Hindlimb muscle (tissue), 1 donor: ENCODE results near the gene CWC27. TPM values are rescaled to one million over a fixed set of nuclear protein-coding genes. Genes with fewer than 3 reads are reported as not detected.
"Not testable (repeated sequence)": the region's sequence is repeated elsewhere in the genome, so short reads cannot be mapped to it uniquely, and the experiment has no call there.

Experiments used
- DNase-seq: peaks from one replicate; pipeline ENCODE4 v3.0.0-alpha.2; 2013
- polyA plus RNA-seq: library from polyadenylated mRNA; unstranded; fragments of 120-200 nt; gene quantifications from one replicate; pipeline ENCODE4 v1.2.1, GENCODE V29; 2013; ENCODE audit not compliant: insufficient read length

The CWC27 gene
- polyA plus RNA-seq, 1 donor = 21.9 TPM

- DNase-seq = no peak
Observed at GRCh38 chr5:64838803-64839202, 70.1 kb downstream of the CWC27 start.

GRCh38 chr5:64839936-64840335 is 71.2 kb downstream of the CWC27 start:
- DNase-seq = no peak

- no peak for DNase-seq
Observed at GRCh38 chr5:64840958-64841357, 72.2 kb downstream of the CWC27 start.

- no peak for DNase-seq
Observed at GRCh38 chr5:64853777-64854176, 85.0 kb downstream of the CWC27 start.

GRCh38 chr5:64854855-64855254 is 86.1 kb downstream of the CWC27 start:
- no peak for DNase-seq

GRCh38 chr5:64859881-64860280 is 91.2 kb downstream of the CWC27 start:
- no peak for DNase-seq

GRCh38 chr5:64861281-64861680 is 92.6 kb downstream of the CWC27 start:
- DNase-seq = no peak

DNA sequence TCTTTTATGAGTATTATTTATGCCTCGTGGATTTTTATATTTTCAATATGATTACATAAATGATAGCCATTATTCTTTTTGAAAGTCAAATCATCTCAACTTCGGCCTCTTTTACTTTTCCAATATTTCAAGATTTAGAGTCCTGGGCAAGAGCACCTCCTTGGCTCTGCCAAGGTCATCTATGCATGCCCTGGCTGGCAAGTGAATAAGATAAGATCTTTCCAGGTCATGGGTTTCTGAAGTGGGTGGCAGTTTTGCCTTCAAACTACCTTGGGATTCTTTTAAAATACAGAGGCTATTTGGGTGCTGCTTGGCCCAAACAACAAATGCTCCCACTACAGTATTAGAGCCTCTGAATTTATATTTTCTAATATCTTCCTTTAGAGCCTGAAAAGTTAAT is 95.4 kb downstream of the CWC27 start:
- no peak for DNase-seq

DNA sequence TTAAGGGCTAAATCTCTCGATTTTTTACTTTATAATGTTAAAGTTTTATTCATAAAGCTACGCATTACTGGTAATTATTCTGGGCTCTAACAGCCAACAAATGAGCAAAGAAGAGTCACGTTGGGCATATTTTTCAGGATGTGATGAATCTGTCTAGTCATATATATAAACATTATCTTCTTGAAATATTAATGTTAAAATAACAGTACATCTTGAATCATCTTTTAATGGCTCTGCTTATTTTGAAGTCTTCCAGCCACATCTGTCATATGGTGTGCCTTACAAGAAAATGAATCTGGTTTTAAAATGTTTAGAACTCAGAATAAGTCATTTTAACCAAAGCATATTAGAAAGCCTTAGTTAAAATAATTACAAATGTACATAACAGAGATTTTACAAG is 96.9 kb downstream of the CWC27 start:
- DNase-seq = no peak

DNA sequence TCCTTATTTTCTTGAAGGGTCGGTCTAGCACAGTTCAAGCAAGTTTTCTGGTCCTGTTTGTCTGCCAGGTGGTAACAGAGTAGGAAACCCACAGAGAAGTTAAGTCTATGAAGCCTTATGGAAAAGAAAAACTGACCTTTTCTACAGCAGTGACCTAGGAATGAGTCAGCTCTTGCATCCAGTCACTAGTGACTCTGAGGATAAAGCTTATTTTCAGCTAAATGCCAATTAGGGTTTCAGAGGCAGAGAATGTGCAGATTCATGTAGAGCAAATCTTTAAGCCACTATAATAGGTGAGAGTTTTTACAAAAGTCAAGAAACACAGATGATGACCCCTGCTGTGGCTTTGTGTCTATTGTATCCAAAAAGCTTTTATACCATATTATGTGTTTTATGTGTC is 100.7 kb downstream of the CWC27 start:
- no peak for DNase-seq

DNA sequence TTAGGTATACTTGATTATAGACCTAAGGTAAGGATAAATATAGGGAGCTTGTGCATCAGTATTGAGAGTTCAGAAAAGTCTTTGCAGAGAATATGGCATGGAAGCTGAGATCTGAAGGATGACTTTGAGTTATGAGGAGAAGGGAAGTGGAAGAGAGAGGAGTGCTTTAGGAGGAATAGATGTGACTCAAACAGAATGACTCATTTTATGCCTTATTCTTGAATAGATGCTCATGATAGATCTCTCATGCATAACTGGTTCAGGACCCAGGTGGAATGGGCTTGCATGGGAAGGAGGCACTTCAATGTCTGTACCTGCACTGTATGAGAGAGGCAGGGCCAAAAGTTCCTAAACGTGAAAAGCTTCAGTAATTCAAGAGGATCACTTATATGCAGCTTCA is 103.3 kb downstream of the CWC27 start:
- DNase-seq = no peak

GRCh38 chr5:64873441-64873840 is 104.7 kb downstream of the CWC27 start:
- DNase-seq = no peak

DNA sequence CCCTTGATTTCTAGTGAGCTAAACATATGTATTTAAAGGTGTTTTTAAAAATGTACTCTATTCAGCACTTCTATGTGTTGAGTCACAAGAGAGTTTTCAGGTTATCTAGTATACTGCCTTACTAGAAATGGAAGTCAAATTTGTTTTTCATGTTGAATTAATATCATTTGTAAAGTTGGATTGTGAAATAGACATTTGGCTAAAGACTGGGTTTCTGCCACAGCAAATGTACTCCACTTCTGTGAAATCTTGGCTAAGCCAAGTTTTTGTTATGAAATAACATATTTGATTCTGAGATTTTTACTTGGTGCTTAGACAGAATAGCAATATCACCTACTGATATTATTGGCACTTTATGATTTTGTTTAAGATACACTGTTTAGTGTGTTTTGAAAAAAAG is 106.0 kb downstream of the CWC27 start:
- no peak for DNase-seq

DNA sequence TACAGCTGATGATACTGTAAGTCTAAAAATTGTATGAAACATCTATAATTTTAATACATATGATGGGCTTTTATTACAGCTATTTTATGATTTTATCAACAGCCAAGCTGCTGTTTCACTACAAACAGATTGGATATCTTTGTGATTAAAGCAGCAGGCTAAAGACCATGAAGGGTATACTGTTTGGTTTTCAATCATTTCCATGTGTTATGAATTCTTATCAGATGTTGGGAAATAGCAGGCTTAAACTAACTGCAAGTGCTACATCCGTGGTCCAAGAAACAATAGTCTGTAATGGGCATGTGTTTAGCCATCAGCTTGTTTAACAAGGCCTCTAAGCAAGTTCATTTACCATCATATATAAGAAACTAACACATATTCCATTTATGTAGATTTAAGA is 107.5 kb downstream of the CWC27 start:
- no peak for DNase-seq

DNA sequence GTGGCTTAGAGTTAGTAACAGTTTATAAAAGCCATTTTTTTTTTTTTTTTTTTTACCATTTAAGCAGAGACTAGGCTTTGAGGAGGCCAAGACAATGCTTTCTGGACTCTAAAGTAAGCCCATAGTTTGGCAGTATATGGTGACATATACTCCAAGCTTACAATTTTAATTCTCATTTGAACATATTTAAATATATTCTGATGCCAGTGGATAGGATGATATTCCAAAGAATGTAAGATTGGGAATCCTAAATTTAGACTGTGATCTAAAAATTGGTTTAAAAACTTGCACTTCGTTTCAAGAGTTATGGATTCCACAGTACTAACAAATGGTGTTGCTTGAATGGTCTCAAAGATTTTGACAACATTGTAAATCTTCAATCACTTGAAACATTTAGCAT is 112.1 kb downstream of the CWC27 start:
- DNase-seq = no peak

GRCh38 chr5:64883912-64884311 is 115.2 kb downstream of the CWC27 start:
- DNase-seq = no peak

GRCh38 chr5:64884541-64884940 is 115.8 kb downstream of the CWC27 start:
- no peak for DNase-seq

DNA sequence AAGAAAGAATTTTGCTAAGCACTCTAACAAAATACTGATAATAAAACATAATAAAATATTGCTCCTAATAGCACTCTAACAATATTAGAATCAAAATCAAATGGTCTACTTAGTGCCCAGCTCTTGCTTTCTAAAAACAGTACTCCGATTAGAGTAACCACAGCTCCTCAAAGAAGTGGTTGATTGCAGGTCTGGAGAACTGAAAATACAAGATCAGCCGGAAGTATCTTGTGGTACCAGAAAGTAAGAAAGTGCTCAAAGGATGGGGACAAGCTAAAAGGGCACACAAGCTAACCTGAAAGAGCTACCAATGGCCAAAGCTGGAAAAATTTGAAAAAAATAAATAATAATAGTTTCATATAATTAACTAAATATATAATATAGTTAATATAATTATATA is 119.2 kb downstream of the CWC27 start:
- DNase-seq = no peak

GRCh38 chr5:64895748-64896147 is 127.0 kb downstream of the CWC27 start:
- no peak for DNase-seq

- DNase-seq = no peak
Observed at GRCh38 chr5:64899838-64900237, 131.1 kb downstream of the CWC27 start.

DNA sequence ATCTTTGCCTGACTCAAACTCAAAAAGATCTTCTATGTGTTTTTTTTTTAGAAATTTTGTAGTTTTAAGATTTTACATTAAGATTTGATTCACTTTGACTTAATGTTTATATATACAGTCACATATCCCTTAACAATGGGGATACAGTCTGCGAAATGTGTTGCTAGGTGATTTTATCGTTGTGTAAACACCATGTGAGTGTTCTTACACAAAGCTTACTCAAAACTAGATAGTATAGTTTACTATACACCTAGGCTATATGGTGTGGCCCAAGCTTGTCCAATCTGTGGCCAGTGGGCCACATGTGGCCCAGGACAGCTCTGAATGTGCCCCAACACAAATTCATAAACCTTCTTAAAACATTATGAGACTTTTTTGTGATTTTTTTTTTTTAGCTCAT is 131.9 kb downstream of the CWC27 start:
- DNase-seq = no peak

DNA sequence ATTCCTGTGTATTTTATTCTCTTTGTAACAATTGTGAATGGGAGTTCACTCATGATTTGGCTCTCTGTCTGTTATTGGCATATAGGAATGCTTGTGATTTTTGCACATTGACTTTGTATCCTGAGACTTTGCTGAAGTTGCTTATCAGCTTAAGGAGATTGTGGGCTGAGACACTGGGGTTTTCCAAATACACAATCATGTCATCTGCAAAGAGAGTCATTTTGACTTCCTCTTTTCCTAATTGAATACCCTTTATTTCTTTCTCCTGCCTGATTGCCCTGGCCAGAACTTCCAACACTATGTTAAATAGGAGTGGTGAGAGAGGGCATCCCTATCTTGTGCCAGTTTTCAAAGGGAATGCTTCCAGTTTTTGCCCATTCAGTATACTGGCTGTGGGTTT is 138.7 kb downstream of the CWC27 start:
- DNase-seq = not testable (repeated sequence)

DNA sequence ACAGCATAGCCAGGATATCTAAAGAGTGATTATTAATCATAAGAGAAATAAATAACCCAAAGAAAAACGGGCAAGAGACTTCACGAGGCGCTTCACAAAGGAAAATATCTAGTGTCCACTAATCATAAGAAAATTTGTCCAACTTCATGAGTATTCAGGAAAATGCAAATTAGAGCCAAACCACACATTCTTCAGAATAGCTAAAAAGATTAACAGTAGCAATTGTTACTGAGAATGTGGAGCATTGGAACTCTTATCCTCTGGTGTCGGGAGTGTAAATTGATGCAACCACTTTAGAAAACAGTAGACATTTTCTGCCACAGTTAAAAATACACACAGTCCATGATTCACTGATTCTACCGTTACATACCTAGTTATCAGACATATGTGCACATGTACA is 145.7 kb downstream of the CWC27 start:
- DNase-seq = no peak

DNA sequence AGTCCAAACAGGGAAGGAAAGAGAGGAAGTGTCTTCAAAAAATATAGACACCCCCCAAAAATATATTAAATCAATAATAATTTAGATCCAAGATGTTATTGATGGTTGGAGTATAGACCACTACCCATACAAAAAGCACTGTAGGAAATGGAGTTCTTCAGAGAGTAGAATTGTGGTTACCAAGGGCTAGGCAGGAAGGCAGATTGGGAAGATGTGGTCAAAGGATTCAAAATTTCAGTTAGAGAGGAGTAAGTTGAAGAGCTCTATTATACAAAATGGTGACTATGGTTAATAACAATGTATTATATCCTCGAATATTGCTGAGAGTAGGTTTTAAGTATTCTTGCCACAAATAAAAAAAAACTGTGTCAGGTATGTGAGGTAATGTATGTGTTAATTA is 149.4 kb downstream of the CWC27 start:
- DNase-seq = no peak

- no peak for DNase-seq
Observed at GRCh38 chr5:64921386-64921785, 152.7 kb downstream of the CWC27 start.

DNA sequence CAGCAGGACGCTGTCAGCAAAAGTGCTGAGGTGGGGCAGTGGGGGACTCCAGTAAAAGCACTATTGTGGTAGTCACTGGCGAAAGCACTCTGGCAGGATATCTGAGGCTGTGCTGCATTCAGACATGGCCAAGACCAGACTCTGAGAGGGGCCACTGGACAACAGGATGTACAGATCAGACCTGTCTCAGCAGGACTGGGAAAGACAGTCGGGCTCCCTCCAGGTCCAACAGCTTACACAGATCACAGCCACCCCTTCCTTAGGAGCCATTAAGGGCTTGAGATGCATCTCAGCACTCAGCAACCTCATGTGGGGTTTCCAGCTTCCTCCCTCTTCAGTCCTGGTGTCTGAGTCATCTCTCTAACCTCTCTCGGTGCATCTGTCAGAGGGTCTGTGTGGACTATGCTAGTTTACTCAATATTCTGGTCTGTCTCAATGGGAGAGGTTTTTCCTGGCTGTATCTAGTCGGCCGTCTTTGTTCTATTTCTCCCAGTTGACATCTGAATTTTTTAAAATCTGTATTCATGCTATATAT is 154.5 kb downstream of the CWC27 start:
- DNase-seq = no peak
